Progenitor cell of endocrine pancreas (in vitro differentiated cells): ENCODE data around the gene PER2. TPM values are rescaled to one million over a fixed set of nuclear protein-coding genes. Genes with fewer than 3 reads are reported as not detected.

Source experiments
- DNase-seq: peaks from one replicate; pipeline ENCODE4 v3.0.0; 2021; ENCODE audit warnings: low spot score; ENCODE audit not compliant: unreplicated experiment
- H3K27ac Mint-ChIP-seq: 2 replicates; pipeline ENCODE4 v1.8.0; 2021; ENCODE audit warnings: mild to moderate bottlenecking, moderate library complexity, mixed read lengths
- H3K27me3 Mint-ChIP-seq: 2 replicates; pipeline ENCODE4 v1.8.0; 2021; ENCODE audit warnings: mixed read lengths
- H3K36me3 Mint-ChIP-seq: 2 replicates; pipeline ENCODE4 v1.8.0; 2022; ENCODE audit warnings: mixed read lengths; ENCODE audit not compliant: insufficient read depth
- H3K4me1 Mint-ChIP-seq: 2 replicates; pipeline ENCODE4 v1.8.0; 2021; ENCODE audit warnings: low read depth, mixed read lengths
- H3K4me3 Mint-ChIP-seq: 2 replicates; pipeline ENCODE4 v1.8.0; 2021; ENCODE audit warnings: low read depth, mild to moderate bottlenecking, moderate library complexity, mixed read lengths
- H3K9me3 Mint-ChIP-seq: 2 replicates; pipeline ENCODE4 v1.8.0; 2021; ENCODE audit warnings: low read depth, mixed read lengths
- CTCF ChIP-seq: fragments of 200-600 bp; sonication (generic); IDR thresholded peaks from one replicate; pipeline ENCODE4 v1.5.0; 2021; ENCODE audit warnings: antibody characterized with exemption, mild to moderate bottlenecking; ENCODE audit not compliant: unreplicated experiment
- total RNA-seq: library from RNA; stranded (reverse); gene quantifications from 2 replicates; pipeline ENCODE4 v1.2.1, GENCODE V29; 2021

Gene PER2
- total RNA-seq, 1 donor from 2014 or later: 20.2 TPM

GRCh38 chr2:238334885-238335284, 46.5 kb upstream of the PER2 start:
- Mint-ChIP-seq H3K27me3 (no peaks in the 10 kb centered on the region), H3K36me3 (peaks cover 6% of the 10 kb centered on the region), H3K4me3 (no peak overlapping the region)

DNA sequence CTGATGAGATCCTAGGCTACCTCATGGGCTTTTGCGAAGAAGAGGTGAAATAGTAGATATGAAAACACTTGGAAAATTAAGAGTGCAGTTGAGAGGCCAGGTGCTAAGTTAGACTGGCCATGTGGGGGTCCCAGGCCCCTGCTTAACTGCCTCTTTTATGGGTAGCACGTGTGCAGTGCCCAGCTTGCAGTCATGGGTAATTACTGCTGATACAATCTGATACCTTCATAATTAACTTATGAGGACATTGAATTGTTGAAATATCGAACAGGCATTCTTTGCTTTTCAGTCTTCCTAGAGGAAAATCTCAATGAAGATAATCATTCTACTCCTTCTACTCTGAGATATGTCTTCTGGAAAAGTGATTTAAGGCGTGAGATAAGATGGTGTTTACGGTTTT, 43.5 kb upstream of the PER2 start:
- peaks cover 4% of the 10 kb centered on the region for H3K9me3 Mint-ChIP-seq
- no peak for DNase-seq
- H3K27ac Mint-ChIP-seq: no peak overlapping the region
- H3K36me3 Mint-ChIP-seq: peaks cover 17% of the 10 kb centered on the region
- no peak for TF ChIP-seq CTCF
- H3K4me3 Mint-ChIP-seq: no peak overlapping the region
- no peaks in the 10 kb centered on the region for H3K4me1 Mint-ChIP-seq
- H3K27me3 Mint-ChIP-seq: no peaks in the 10 kb centered on the region

More at GRCh38 chr2:238334885-238335284, 46.5 kb upstream of the PER2 start:
- TF ChIP-seq CTCF: no peak
- H3K9me3 Mint-ChIP-seq: no peaks in the 10 kb centered on the region
- H3K27ac Mint-ChIP-seq: no peak overlapping the region
- no peaks in the 10 kb centered on the region for H3K4me1 Mint-ChIP-seq
- no peak for DNase-seq

- H3K9me3 Mint-ChIP-seq: peaks cover 4% of the 10 kb centered on the region
- no peak for TF ChIP-seq CTCF
- H3K4me3 Mint-ChIP-seq: no peak overlapping the region
- DNase-seq: no peak
- no peak overlapping the region for H3K27ac Mint-ChIP-seq
- no peaks in the 10 kb centered on the region for H3K4me1 Mint-ChIP-seq
- peaks cover 23% of the 10 kb centered on the region for H3K36me3 Mint-ChIP-seq
- no peaks in the 10 kb centered on the region for H3K27me3 Mint-ChIP-seq
Observed at GRCh38 chr2:238330391-238330790, 42.0 kb upstream of the PER2 start.

- H3K27me3 Mint-ChIP-seq: no peaks in the 10 kb centered on the region
- H3K9me3 Mint-ChIP-seq: peaks cover 4% of the 10 kb centered on the region
- TF ChIP-seq CTCF: no peak
- peaks cover 25% of the 10 kb centered on the region for H3K36me3 Mint-ChIP-seq
- no peak overlapping the region for H3K4me3 Mint-ChIP-seq
- no peaks in the 10 kb centered on the region for H3K4me1 Mint-ChIP-seq
- DNase-seq: no peak
- no peak overlapping the region for H3K27ac Mint-ChIP-seq
Observed at GRCh38 chr2:238327751-238328150, 39.3 kb upstream of the PER2 start.

DNA sequence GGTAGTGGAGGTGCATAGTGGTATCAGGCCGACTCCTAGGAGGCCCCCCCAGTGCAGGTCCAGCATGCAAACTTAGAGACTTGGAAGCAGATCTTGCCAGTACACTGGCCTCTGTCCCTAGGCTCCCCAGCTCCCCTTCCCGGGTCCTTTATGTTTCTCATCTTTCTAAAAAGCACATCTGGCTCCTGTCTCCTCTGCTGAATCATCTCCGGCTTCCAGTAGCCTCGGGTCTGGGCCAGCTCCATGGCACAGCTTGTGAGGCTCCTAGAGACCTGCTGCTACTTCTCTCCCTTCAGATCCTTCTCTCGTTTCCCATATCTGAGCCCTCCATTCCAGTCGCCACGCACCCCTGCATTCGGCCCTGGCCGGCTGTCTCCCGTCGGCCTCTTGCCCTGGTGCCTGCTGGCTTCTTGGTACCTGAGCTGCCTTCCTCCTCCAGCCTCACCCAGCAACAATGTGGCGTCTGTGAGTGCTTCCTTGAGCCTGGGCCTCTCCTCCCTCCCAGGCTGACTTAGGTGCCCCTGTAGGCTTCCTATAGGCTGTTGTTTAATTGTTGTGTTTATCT, 38.5 kb upstream of the PER2 start:
- Mint-ChIP-seq H3K4me3 (no peak overlapping the region), H3K27ac (no peak overlapping the region), H3K36me3 (peaks cover 25% of the 10 kb centered on the region), H3K4me1 (peaks cover 2% of the 10 kb centered on the region), H3K9me3 (peaks cover 4% of the 10 kb centered on the region), H3K27me3 (no peaks in the 10 kb centered on the region)
- no peak for DNase-seq
- no peak for TF ChIP-seq CTCF
